Ovary (tissue), 9 donors: Measurements from ENCODE around the gene NDUFC2. TPM values are rescaled to one million over a fixed set of nuclear protein-coding genes. Genes with fewer than 3 reads are reported as not detected.

Experiments used
- DNase-seq, 5 donors: peaks; one replicate each; pipeline ENCODE4 v3.0.0-alpha.2; 2019 to 2020
- H3K27ac ChIP-seq, 2 donors: fragments of 200-600 bp; one replicate each; pipeline versions ENCODE4 v1.5.1 to v1.8.0; 2019 to 2022
- H3K27me3 ChIP-seq: fragments of 200-600 bp; one replicate; pipeline ENCODE4 v1.8.0; 2022
- H3K36me3 ChIP-seq: fragments of 200-600 bp; sonication (generic); one replicate; pipeline ENCODE4 v1.5.1; 2019
- H3K4me1 ChIP-seq: one replicate; pipeline ENCODE4 v1.8.1; 2013; ENCODE audit warnings: mild to moderate bottlenecking, moderate library complexity; ENCODE audit not compliant: insufficient read depth
- H3K4me3 ChIP-seq: fragments of 200-600 bp; sonication (generic); one replicate; pipeline ENCODE4 v1.5.1; 2017
- H3K9me3 ChIP-seq, 2 donors: fragments of 200-600 bp in 1 of 2; sonication (generic) in 1 of 2; one replicate each; pipeline versions ENCODE4 v1.5.1 to v1.8.1; 2013 to 2019; ENCODE audit warnings: mild to moderate bottlenecking in 1 of 2, moderate library complexity in 1 of 2
- CTCF ChIP-seq, 3 donors: fragments of 450-650 bp in 2 of 3; fragments of 200-600 bp in 1 of 3; IDR thresholded peaks; one replicate each; pipeline versions ENCODE4 v1.5.1 to v1.8.0; 2016 to 2022; ENCODE audit warnings: antibody characterized with exemption in 3 of 3, mild to moderate bottlenecking in 1 of 3
- EP300 ChIP-seq: sonication (generic); formaldehyde crosslinking; IDR thresholded peaks from one replicate; pipeline ENCODE4 v1.6.1; 2017; ENCODE audit warnings: antibody characterized with exemption
- POLR2A ChIP-seq: fragments of 450-650 bp; IDR thresholded peaks from one replicate; pipeline ENCODE4 v1.6.1; 2017; ENCODE audit warnings: antibody characterized with exemption, mild to moderate bottlenecking, moderate library complexity
- WGBS, 3 donors: extraction: QIAGEN DNeasy Blood & Tissue Kit in 1 of 3; methylation state at CpG; one replicate each; pipeline versions ENCODE4 v1.1.5 to v1.1.7; 2013 to 2017; 5-methylcytosine and 5-hydroxymethylcytosine counted together
- intact Hi-C, 4 donors: fragments of 100-400 bp; cut with DNase I; formaldehyde crosslinking; loops; one replicate each; pipeline versions ENCODE4 v1.11.0 to v1.15.1; 2022 to 2023
- polyA plus RNA-seq, 2 donors: library from polyadenylated mRNA; stranded (reverse); fragments of 200-250 nt in 1 of 2; fragments of 350-450 nt in 1 of 2; fragmentation: Illumina TruSeq in 1 of 2; extraction: RNeasy Lipid Tissue Mini Kit (QIAGEN cat#74804) in 1 of 2; gene quantifications; one replicate each; pipeline ENCODE4 v1.2.3, GENCODE V29; 2013 to 2014
- total RNA-seq, 7 donors: library from RNA; depleted of rRNA in 2 of 7; stranded (reverse); fragments of >200 nt in 2 of 7; fragmentation: NEBNext Ultra II Directional in 3 of 7; extraction: Animal tissue kit (Norgen Biotek cat#: 25700) in 3 of 7; gene quantifications; one replicate each; pipeline versions ENCODE4 v1.1.0 to v1.2.4, GENCODE V29; 2016 to 2023
- donor health status: DM: no; HTN: no; CAD: no; lungs with moderate emphysema.
- donor health status: DM: no; HTN: no; CAD: no.
- donor health status: Bipolar disorder and iron deficiency.
- donor health status: DM: yes; HTN: yes; CAD: no.
- donor health status: DM: no; HTN: no; CAD: no.
- donor health status: DM: yes; HTN: yes; CAD: no.

The NDUFC2 gene
- total and polyA plus RNA-seq, 9 donors: 59.0 to 158 (median 127) TPM

DNA sequence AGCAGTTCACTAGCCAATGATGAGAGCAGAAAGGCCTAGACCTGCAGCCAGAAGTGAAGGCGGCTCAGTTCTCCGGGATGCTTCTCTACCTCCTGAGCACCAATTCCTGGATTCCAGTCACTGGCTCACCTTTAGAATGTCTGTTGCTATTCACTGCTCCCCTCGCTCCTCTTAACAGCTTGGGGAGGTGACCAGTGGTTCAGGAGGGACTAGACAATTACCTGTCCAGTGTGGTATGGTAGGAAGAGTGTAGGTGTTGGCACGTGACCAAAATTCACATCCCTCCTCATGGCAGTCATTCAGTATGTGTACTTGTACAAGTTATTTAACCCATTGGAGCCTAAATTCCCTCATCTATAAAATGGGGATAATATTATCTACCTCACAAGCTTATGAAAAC, 12.0 kb downstream of the NDUFC2 start:
- no peaks in the 10 kb centered on the region for H3K36me3 ChIP-seq
- H3K4me3 ChIP-seq: no peak overlapping the region
- DNase-seq: no peak
- intact Hi-C loops: no loop called here
- no peak for TF ChIP-seq CTCF (IDR thresholded peaks at IDR 0.05)
- TF ChIP-seq EP300: no peak
- no peaks in the 10 kb centered on the region for H3K27me3 ChIP-seq
- no peaks in the 10 kb centered on the region for H3K4me1 ChIP-seq
- no peak overlapping the region for H3K27ac ChIP-seq
- H3K9me3 ChIP-seq: no peaks in the 10 kb centered on the region
- WGBS, 3 donors: 85 to 87% (median 86%) methylated on average over 4 of the region's 4 CpGs

DNA sequence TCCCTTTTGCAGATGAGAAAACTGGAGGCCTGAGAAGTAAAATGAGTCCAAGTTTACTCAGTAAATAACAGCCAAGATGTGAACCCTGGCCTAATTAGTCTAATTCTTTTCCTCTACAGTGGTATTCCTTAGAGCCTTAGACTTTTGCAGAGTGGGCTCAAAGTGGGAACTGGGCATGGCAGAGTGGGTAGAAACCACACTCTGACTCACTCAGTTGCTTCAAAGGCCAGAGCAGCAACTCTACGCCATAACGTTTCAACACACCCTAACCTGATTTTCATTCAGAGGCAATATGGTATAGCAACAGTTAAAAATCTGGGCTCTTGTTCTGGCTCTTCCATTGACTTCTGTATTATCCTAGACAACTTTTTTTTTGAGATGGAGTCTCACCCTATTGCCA, 13.2 kb downstream of the NDUFC2 start:
- no peak overlapping the region for H3K4me3 ChIP-seq
- intact Hi-C loops: no loop called here
- no peaks in the 10 kb centered on the region for H3K36me3 ChIP-seq
- H3K4me1 ChIP-seq: no peaks in the 10 kb centered on the region
- WGBS, 3 donors: 65 to 77% (median 75%) methylated on average over 2 of the region's 2 CpGs
- DNase-seq: no peak
- no peak for TF ChIP-seq EP300
- TF ChIP-seq CTCF (IDR thresholded peaks at IDR 0.05): no peak
- no peak for TF ChIP-seq POLR2A
- no peak overlapping the region for H3K27ac ChIP-seq
- H3K9me3 ChIP-seq: no peaks in the 10 kb centered on the region
- H3K27me3 ChIP-seq: no peaks in the 10 kb centered on the region

DNA sequence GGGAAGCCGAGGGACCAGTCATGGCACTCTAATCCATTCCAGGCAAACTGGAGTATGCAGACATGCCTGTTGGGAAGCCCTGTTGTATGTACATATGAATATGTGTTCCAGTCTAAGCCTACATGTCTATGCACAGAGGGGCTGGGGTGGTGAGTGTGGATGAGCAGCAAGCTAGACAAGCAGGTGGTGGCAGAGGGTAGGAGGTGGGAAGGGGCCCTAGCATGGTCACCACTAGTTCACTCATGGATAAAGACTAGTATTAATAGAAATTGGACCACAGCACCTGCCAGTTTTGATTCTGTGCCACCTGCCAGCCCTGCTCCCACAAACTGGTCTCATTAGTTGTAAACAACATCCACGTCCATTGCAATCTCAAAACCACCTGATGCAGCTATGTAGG, 14.5 kb downstream of the NDUFC2 start:
- no peaks in the 10 kb centered on the region for H3K9me3 ChIP-seq
- H3K4me1 ChIP-seq: peaks cover 1% of the 10 kb centered on the region
- H3K27ac ChIP-seq: no peak overlapping the region
- H3K36me3 ChIP-seq: no peaks in the 10 kb centered on the region
- intact Hi-C loops: no loop called here
- WGBS, 3 donors: 75 to 96% (median 80%) methylated on average over 2 of the region's 2 CpGs
- TF ChIP-seq EP300: no peak
- TF ChIP-seq POLR2A: no peak
- TF ChIP-seq CTCF (IDR thresholded peaks at IDR 0.05): no peak
- H3K4me3 ChIP-seq: no peak overlapping the region
- no peaks in the 10 kb centered on the region for H3K27me3 ChIP-seq
- DNase-seq: no peak

DNA sequence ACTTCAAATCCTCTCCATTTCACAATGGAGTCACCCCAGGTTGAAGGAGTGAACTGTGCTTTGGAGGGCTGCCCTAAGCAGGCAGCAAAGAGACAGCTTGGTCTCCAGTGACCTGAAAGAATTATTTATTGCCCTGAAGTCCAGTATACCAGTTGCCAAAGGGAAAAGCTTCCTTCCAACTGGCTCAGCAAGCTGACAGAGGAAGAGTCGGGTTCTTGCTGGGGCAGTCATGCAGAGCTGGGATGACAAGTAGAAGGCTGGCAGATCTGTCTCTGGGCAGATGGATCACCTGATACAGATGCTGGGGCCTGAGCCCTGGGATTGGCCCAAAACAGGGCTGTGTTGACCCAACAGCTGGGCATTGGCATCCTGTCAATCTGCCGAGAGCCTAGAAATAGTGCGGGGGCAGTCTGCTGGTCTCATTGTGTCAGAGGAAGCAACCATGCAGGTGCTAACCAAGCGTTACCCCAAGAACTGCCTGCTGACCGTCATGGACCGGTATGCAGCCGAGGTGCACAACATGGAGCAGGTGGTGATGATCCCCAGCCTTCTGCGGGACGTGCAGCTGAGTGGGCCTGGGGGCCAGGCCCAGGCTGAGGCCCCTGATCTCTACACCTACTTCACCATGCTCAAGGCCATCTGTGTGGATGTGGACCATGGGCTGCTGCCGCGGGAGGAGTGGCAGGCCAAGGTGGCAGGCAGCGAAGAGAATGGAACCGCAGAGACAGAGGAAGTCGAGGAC, 16.1 kb downstream of the NDUFC2 start, which contains the start of gene THRSP:
TSS of gene THRSP (plus strand) at position 422 of the 742 bp plus-strand sequence. CDS start at position 443, 21 bp downstream.
- peaks cover 1% of the 10 kb centered on the region for H3K4me1 ChIP-seq
- TF ChIP-seq EP300: no peak
- TF ChIP-seq POLR2A: no peak
- TF ChIP-seq CTCF (IDR thresholded peaks at IDR 0.05): no peak
- WGBS, 3 donors: 89 to 93% (median 91%) methylated on average over 14 of the region's 14 CpGs
- no peak within 1 kb of the TSS for H3K27ac ChIP-seq
- intact Hi-C loops: no loop called here
- no peak within 1 kb of the TSS for H3K4me3 ChIP-seq
- H3K9me3 ChIP-seq: no peaks in the 10 kb centered on the region
- DNase-seq: no peak
- H3K36me3 ChIP-seq: no peaks in the 10 kb centered on the region
- H3K27me3 ChIP-seq: no peaks in the 10 kb centered on the region
